Epithelial cell of prostate (primary cell): ENCODE results near the gene LIAS.
A peak's percentile ranks its signal among the peaks of the same experiment; 100 is the strongest.
"Not testable (repeated sequence)": the region's sequence is repeated elsewhere in the genome, so short reads cannot be mapped to it uniquely, and the experiment has no call there.

Source experiments
- DNase-seq: peaks from one replicate; pipeline ENCODE4 v3.0.0-alpha.2; 2011; ENCODE audit warnings: low read depth, low spot score
- H3K27ac ChIP-seq: fragments of 450-650 bp; 2 replicates; pipeline ENCODE4 v1.5.1; 2017; ENCODE audit warnings: mild to moderate bottlenecking

Gene LIAS

DNA sequence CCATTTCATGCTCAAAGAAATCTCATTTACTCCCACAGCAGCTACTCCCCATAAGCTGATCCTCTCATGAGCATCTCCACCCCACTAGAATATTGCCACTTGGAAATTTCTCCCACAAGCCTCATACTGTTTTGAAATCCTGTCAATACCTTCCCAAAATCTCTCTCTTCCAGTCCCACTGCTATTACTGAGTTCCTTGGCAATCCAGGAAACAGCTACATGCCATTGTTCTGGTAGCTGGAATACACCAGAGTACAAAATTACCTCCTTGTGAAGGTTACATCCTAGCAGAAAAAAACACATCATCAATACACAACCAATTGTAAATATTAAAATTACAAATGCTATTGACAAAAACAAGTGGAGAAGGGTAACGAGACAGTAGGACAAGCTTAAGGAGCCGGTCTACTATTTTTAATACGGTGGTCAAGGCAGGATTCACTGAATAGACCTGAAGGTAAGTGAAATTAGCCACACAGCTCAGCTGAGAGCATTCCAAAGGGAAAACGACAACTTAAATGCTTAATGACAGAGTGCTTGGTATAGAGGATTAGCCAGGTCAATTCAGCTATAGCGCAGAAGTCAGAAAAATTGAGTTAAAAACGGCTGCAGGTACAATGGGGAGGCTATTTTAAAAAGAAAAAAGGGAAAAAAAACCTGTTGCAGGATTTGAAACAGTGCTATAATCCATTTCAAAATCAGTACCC lies 6.5 kb upstream of the LIAS start:
- no peak for DNase-seq

GRCh38 chr4:39452860-39453587 lies 5.8 kb upstream of the LIAS start:
- H3K27ac ChIP-seq: no peak overlapping the region
- no peak for DNase-seq

More for the DNA sequence above, 6.5 kb upstream of the LIAS start:
- H3K27ac ChIP-seq: no peak overlapping the region

GRCh38 chr4:39453738-39454137 lies 5.1 kb upstream of the LIAS start:
- H3K27ac ChIP-seq: no peak overlapping the region
- no peak for DNase-seq

DNA sequence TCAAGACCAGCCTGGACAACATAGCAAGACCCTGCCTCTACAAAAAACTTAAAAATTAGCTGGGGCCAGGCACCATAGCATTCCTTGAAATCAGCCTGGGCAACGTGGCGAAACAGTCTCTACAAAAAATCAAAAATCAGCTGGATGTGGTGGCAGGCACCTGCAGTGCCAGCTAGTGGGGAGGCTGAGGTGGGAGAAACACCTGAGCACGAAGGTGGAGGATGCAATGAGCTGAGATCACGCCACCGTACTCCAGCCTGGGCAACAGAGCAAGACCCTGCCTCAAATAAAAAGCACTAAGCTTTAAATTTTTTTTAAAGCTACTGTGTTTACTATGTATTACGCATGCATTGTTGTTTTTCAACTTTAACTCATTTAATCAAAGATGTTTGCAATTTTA lies 3.4 kb upstream of the LIAS start:
- H3K27ac ChIP-seq: no peak overlapping the region
- DNase-seq: no peak

- peak overlapping the region; percentile 88 for H3K27ac ChIP-seq
Measured at GRCh38 chr4:39456946-39457763, 1.7 kb upstream of the LIAS start.

DNA sequence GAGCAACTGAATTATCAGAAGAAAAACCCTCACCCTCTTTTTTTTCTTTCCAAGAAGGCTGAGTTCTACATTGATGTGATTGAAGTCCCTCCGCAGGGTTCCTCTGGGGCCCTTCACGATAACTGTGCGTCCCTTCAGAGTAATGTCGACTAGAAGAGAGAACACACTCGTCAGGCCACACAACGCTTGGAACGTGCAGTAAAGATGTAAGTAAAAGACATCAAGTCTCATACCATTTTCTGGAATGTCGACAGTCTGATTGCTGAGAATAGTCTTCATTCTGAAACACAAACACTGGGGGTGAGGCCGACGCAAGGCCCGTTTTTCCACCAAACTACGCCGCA lies 723 bp upstream of the LIAS start:
- peak overlapping the region; percentile 88 for H3K27ac ChIP-seq
- DNase-seq: not testable (repeated sequence)

More at GRCh38 chr4:39456946-39457763, 1.7 kb upstream of the LIAS start:
- DNase-seq: no peak

DNA sequence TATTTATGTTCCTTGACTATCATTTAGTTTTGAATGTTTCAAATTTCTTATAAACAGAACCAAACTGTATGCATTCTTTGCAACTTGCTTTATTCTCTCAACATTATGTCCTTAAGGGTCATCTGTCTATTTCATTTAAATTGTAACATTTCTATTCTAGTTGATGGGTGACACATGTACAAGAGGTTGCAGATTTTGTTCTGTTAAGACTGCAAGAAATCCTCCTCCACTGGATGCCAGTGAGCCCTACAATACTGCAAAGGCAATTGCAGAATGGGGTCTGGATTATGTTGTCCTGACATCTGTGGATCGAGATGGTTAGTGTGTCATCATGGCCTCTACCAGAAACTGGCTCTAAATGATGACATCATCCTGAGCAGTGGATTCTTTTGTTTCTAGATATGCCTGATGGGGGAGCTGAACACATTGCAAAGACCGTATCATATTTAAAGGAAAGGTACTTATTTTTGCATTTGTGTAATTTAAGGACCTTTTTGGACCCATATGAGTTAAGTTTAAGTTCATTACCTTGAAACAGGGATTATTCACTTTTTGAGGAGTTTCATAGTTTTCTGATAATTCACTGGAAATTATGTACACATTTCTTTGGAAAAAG lies 6.1 kb downstream of the LIAS start:
- DNase-seq: no peak
- no peak overlapping the region for H3K27ac ChIP-seq

DNA sequence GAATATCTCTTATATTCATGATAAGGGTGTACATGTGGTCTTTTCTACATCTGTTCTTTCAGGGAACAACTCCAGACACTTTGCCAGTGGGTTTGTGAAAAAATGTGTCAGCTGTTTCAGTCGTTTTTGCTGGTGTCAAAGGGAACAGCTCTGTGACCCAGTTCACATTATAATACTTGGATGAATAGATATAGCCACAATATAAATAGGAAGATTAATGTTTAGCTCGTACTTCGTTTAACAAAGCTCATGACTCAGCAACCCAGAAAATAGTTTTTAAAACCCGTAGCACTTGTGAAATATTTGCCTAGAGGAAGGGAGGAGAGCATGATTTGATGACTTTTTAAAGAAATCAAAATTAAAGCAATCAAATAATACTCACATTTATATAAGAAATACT lies 7.9 kb downstream of the LIAS start:
- DNase-seq: no peak
- H3K27ac ChIP-seq: peak overlapping the region; percentile 25

GRCh38 chr4:39467464-39467863 lies 8.6 kb downstream of the LIAS start:
- no peak overlapping the region for H3K27ac ChIP-seq
- no peak for DNase-seq

- no peak for DNase-seq
- no peak overlapping the region for H3K27ac ChIP-seq
Measured at GRCh38 chr4:39469429-39470077, 10.7 kb downstream of the LIAS start.

DNA sequence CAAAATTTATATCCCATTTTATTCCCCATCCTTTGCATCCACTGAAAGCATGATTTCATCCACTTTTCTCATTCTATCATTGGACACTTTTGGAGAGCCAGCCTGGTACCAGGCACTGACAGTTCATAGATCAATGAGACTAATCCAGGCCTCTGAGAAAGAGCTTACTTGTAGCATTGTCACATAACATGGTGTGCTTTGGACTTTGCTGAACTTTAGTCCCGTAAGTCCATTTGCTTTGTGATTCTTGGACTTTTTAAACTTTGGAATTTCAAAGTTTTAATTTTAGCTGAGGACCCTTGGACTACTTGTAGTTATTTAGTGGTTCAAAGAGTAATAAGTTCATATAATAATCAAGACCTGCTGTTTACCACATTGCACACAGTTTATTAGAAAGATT lies 11.5 kb downstream of the LIAS start:
- H3K27ac ChIP-seq: no peak overlapping the region
- no peak for DNase-seq

DNA sequence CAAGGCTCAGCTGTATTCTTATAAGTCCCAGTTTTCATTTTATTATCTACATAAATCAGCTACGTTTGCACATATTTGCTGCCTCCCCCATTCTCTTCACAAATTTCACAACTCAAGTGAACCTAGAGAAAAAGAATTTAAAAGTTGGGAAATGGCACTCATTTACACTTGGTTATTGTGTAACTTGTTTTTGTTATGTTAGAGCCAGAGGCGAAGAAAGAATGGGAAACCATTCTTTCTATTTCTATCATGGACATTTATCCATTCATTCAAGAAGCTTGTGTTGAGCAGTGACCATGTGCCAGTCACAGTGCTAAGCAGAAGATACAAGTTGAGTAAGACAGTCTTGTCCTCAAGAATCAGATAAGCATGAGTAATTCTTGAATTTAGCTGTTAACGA lies 13.5 kb downstream of the LIAS start:
- no peak overlapping the region for H3K27ac ChIP-seq
- no peak for DNase-seq

DNA sequence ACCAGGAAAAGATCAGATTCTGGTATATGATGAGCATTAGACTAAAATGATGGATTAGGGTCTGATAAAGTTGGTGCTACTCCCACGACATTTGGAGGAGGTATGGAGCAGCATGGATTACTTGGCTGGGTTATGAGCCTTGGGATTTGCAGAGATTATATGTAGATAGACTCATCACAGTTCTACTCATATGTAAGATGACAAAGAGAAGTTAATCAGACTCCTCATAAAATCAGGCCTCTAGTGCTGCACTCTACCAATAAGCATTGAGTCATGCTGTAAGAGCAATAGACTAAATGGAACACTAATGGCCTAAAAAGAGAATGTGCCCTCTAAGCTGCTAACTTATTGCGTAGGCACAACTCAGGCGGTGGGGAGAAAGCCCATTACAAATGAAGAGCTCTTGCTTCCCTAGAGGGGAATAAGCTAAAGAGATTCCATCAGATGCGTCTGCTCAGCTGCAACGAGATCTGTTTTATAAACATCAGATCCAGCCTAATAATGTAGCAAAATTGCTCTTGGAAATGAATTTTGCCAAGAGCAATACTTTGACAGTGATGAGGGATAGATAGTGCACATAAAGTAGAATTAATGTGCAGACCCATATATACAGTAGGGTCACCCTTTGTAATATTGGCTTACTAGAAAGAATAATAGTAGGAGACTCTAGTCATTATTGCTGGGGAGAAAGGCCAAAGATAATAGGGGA lies 17.5 kb downstream of the LIAS start:
- H3K27ac ChIP-seq: no peak overlapping the region
- no peak for DNase-seq

GRCh38 chr4:39480251-39480650 lies 21.4 kb downstream of the LIAS start:
- no peak for DNase-seq
- no peak overlapping the region for H3K27ac ChIP-seq

GRCh38 chr4:39480902-39481695 lies 22.2 kb downstream of the LIAS start:
- no peak overlapping the region for H3K27ac ChIP-seq
- DNase-seq: no peak

- H3K27ac ChIP-seq: no peak overlapping the region
- no peak for DNase-seq
Measured at GRCh38 chr4:39484582-39485272, 25.9 kb downstream of the LIAS start.

DNA sequence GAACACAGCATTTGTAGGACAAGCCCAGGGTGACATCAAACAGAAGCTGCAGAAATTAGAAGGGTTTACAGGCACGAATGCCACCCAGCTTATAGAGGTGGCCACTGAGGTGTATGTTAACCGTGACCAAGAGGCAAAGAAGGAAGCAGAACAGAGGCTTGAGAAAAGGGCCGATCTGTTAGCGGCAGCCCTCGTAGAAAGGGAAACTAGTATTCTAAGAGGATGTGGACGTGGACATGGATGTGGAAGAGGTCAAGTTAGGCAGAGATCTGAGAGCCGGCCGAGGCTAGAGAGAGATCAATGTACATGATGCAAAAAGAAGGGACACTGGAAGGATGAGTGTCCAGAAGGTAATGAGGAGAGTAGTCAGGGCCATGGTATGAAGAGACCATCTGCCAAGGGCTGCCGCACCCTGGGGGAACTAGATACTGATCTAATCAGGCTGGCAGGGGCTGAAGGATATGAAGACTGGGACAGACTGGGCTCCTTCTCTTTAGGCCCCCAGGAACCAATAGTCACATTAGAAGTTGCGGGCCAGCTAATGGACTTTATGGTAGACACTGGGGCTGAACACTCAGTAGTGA lies 27.5 kb downstream of the LIAS start:
- H3K27ac ChIP-seq: no peak overlapping the region

GRCh38 chr4:39490322-39490721 lies 31.5 kb downstream of the LIAS start:
- DNase-seq: no peak
- no peak overlapping the region for H3K27ac ChIP-seq

More for the DNA sequence above, 27.5 kb downstream of the LIAS start:
- no peak for DNase-seq
